Neural progenitor cell (in vitro differentiated cells): ENCODE data around the gene EPHA5.

Experiments used
- CTCF ChIP-seq: fragments of 200-600 bp; sonication (generic); IDR thresholded peaks from 2 replicates; pipeline ENCODE4 v1.5.1; 2017; ENCODE audit warnings: antibody characterized with exemption, mild to moderate bottlenecking
- EZH2 ChIP-seq: fragments of 200-600 bp; sonication (generic); IDR thresholded peaks from 2 replicates; pipeline ENCODE4 v1.6.1; 2017; ENCODE audit warnings: antibody characterized with exemption, mild to moderate bottlenecking, moderate library complexity
- EZH2phosphoT487 ChIP-seq: fragments of 200-600 bp; sonication (generic); IDR thresholded peaks from 2 replicates; pipeline ENCODE4 v1.6.1; 2017; ENCODE audit warnings: antibody characterized with exemption

DNA sequence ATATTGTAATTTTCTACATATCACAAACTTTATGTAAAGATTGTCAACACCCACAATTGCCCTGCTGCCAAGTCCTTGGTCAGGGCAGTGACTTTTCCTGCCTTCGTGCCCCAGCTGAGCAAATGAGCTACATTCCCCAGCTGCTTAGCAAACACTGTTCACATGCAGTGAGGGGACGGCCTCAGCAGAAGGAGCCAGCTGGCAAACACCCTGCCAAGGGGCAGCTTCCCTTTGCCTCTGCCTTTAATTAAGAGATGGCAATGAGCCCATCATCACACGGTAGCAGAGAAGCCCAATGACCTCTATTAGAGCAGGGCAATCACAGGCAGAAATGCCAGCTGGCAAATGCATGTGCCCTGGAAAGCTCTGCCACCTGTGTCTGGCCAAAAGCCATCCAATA lies 253.4 kb downstream of the EPHA5 start:
- TF ChIP-seq CTCF (no peak), EZH2 (no peak), EZH2phosphoT487 (no peak)
